HG02678 (cell line): Measurements from ENCODE around the gene NPTXR.
"Not testable (repeated sequence)": the region's sequence is repeated elsewhere in the genome, so short reads cannot be mapped to it uniquely, and the experiment has no call there.

Experiments used
- ATAC-seq: cut with Tn5 transposase; IDR thresholded peaks from one replicate; pipeline ENCODE4 v1.9.1; 2021; ENCODE audit warnings: mild to moderate bottlenecking, moderate library complexity; ENCODE audit not compliant: unreplicated experiment

The NPTXR gene

GRCh38 chr22:38868886-38869381 is 25.1 kb upstream of the NPTXR start:
- no peak for ATAC-seq

- no peak for ATAC-seq
Observed at GRCh38 chr22:38868286-38868721, 24.5 kb upstream of the NPTXR start.

- ATAC-seq, result no peak
Observed at GRCh38 chr22:38867471-38868285, 23.9 kb upstream of the NPTXR start.

- ATAC-seq, result no peak
Observed at GRCh38 chr22:38867124-38867455, 23.3 kb upstream of the NPTXR start.

GRCh38 chr22:38866399-38867123 is 22.7 kb upstream of the NPTXR start:
- ATAC-seq, result no peak

GRCh38 chr22:38866024-38866398 is 22.2 kb upstream of the NPTXR start:
- ATAC-seq, result no peak

- no peak for ATAC-seq
Observed at GRCh38 chr22:38865201-38866023, 21.6 kb upstream of the NPTXR start.

- ATAC-seq, result no peak
Observed at GRCh38 chr22:38864361-38865191, 20.7 kb upstream of the NPTXR start.

GRCh38 chr22:38863531-38864131 is 19.8 kb upstream of the NPTXR start:
- no peak for ATAC-seq

GRCh38 chr22:38862375-38863329 is 18.8 kb upstream of the NPTXR start:
- no peak for ATAC-seq

- ATAC-seq, result no peak
Observed at GRCh38 chr22:38861927-38862326, 18.1 kb upstream of the NPTXR start.

GRCh38 chr22:38861170-38861876 is 17.5 kb upstream of the NPTXR start:
- no peak for ATAC-seq

- ATAC-seq, result no peak
Observed at GRCh38 chr22:38860283-38861169, 16.7 kb upstream of the NPTXR start.

GRCh38 chr22:38859581-38860282 is 15.9 kb upstream of the NPTXR start:
- no peak for ATAC-seq

GRCh38 chr22:38858492-38858891 is 14.7 kb upstream of the NPTXR start:
- ATAC-seq, result no peak

- not testable (repeated sequence) for ATAC-seq
Observed at GRCh38 chr22:38854476-38854875, 10.6 kb upstream of the NPTXR start.

GRCh38 chr22:38853883-38854282 is 10.1 kb upstream of the NPTXR start:
- ATAC-seq, result not testable (repeated sequence)
